K562 (cell line): ENCODE results near the gene UBE2A. TPM values are rescaled to one million over a fixed set of nuclear protein-coding genes. Genes with fewer than 3 reads are reported as not detected.
A peak's percentile ranks its signal among the peaks of the same experiment; 100 is the strongest.

Source experiments
- ATF1 ChIP-seq, 2 experiments: fragments of 450-650 bp in 1 of 2; IDR thresholded peaks; 2 replicates each; pipeline ENCODE4 v1.6.1; 2016; ENCODE audit warnings: missing compliant biosample characterization in 1 of 2, missing genetic modification characterization in 1 of 2
- BHLHE40 ChIP-seq: IDR thresholded peaks from 2 replicates; pipeline ENCODE4 v1.6.1; 2011; ENCODE audit warnings: low read length, improper control_type of control experiment
- BRD9 ChIP-seq: fragments of 450-650 bp; IDR thresholded peaks from 2 replicates; pipeline ENCODE4 v1.6.1; 2018; ENCODE audit warnings: low read depth; ENCODE audit not compliant: partially characterized antibody
- GABPB1 ChIP-seq: sonication (generic); formaldehyde crosslinking; IDR thresholded peaks from 2 replicates; pipeline ENCODE4 v1.8.0; 2022; ENCODE audit warnings: mild to moderate bottlenecking, missing genetic modification reagents
- HDAC2 ChIP-seq: fragments of 450-650 bp; IDR thresholded peaks from 2 replicates; pipeline ENCODE4 v1.6.1; 2016; ENCODE audit warnings: mild to moderate bottlenecking
- JUN ChIP-seq, 2 experiments: sonication (generic) in 1 of 2; formaldehyde crosslinking in 1 of 2; IDR thresholded peaks; 2 replicates each; pipeline versions ENCODE4 v1.6.1 to v1.8.0; 2012 to 2022; ENCODE audit warnings: borderline replicate concordance in 2 of 2, mild to moderate bottlenecking in 2 of 2, improper control_type of control experiment in 1 of 2, low read depth in 1 of 2, low read length in 1 of 2, missing genetic modification reagents in 1 of 2
- MCM5 ChIP-seq: fragments of 450-650 bp; IDR thresholded peaks from 2 replicates; pipeline ENCODE4 v1.6.1; 2016; ENCODE audit warnings: low read depth
- NFATC3 ChIP-seq: fragments of 450-650 bp; IDR thresholded peaks from 2 replicates; pipeline ENCODE4 v1.6.1; 2017; ENCODE audit warnings: mild to moderate bottlenecking
- NONO ChIP-seq, 2 experiments: fragments of 200-400 bp in 1 of 2; fragments of 450-650 bp in 1 of 2; formaldehyde crosslinking in 1 of 2; IDR thresholded peaks; 2 replicates each; pipeline ENCODE4 v1.6.1; 2017; ENCODE audit warnings: low read depth in 2 of 2, mild to moderate bottlenecking in 2 of 2, moderate library complexity in 2 of 2, low read length in 1 of 2
- POLR2B ChIP-seq: fragments of 450-650 bp; IDR thresholded peaks from 2 replicates; pipeline ENCODE4 v1.6.1; 2018; ENCODE audit warnings: low read depth; ENCODE audit not compliant: partially characterized antibody
- RBFOX2 ChIP-seq: fragments of 200-400 bp; formaldehyde crosslinking; IDR thresholded peaks from 2 replicates; pipeline ENCODE4 v1.6.1; 2017; ENCODE audit warnings: low read depth, mild to moderate bottlenecking, low read length, moderate library complexity
- SREBF2 ChIP-seq: sonication (generic); formaldehyde crosslinking; IDR thresholded peaks from 2 replicates; pipeline ENCODE4 v1.4.0; 2020; ENCODE audit warnings: mild to moderate bottlenecking, missing genetic modification reagents
- ZNF184 ChIP-seq: sonication (generic); formaldehyde crosslinking; IDR thresholded peaks from 2 replicates; pipeline ENCODE4 v1.5.0; 2020; ENCODE audit warnings: missing genetic modification reagents
- ZNF589 ChIP-seq: fragments of 200-800 bp; sonication (Bioruptor generic); IDR thresholded peaks from 2 replicates; pipeline ENCODE4 v1.6.1; 2016; ENCODE audit warnings: low read depth, missing genetic modification characterization, missing compliant biosample characterization
- polyA plus RNA-seq, 8 experiments: library from polyadenylated mRNA; depleted of rRNA in 4 of 8; stranded (reverse) in 5 of 8; unstranded in 3 of 8; fragments of >200 nt; fragmentation: Nextera tagmentation in 2 of 8; fragmentation: Illumina TruSeq in 1 of 8; extraction: Ambion mirVana in 2 of 8; extraction: Trizol in 1 of 8; gene quantifications; 2 replicates each; pipeline versions ENCODE4 v1.2.1 to v1.2.3, GENCODE V29; 2011 to 2014; ENCODE audit warnings: inconsistent platforms in 1 of 8, missing spikeins in 1 of 8
- total RNA-seq, 7 experiments: library from RNA; depleted of rRNA in 6 of 7; stranded (reverse); fragments of >200 nt in 6 of 7; fragmentation: Illumina TruSeq in 2 of 7; extraction: Trizol in 2 of 7; gene quantifications; 2 replicates each; pipeline versions ENCODE4 v1.2.1 to v1.2.3, GENCODE V29; 2011 to 2021; ENCODE audit warnings: low replicate concordance in 1 of 7
- TF ChIP-seq, protein P1 (sequence below), 2 experiments: fragments of 450-650 bp in 1 of 2; sonication (generic) in 1 of 2; formaldehyde crosslinking in 1 of 2; IDR thresholded peaks in 1 of 2; conservative IDR thresholded peaks in 1 of 2; 2 replicates each; pipeline versions ENCODE4 v1.6.1 to v1.8.1; 2016 to 2023; ENCODE audit warnings: mild to moderate bottlenecking in 2 of 2, moderate library complexity in 2 of 2, inconsistent platforms in 1 of 2, missing genetic modification reagents in 1 of 2
- TF ChIP-seq, protein P2 (sequence below): IDR thresholded peaks from 2 replicates; pipeline ENCODE4 v1.6.1; 2016; ENCODE audit warnings: missing genetic modification characterization, missing compliant biosample characterization
- TF ChIP-seq, protein P3 (sequence below): sonication (generic); formaldehyde crosslinking; IDR thresholded peaks from 2 replicates; pipeline ENCODE4 v1.8.0; 2023; ENCODE audit warnings: mild to moderate bottlenecking, missing genetic modification reagents

UBE2A gene
- total and polyA plus RNA-seq, 9 of the 15 experiments (the other 6 are each of a cell fraction or from before 2014, with no cell fraction given), result 21.6 to 87.6 (median 47.8) TPM

DNA sequence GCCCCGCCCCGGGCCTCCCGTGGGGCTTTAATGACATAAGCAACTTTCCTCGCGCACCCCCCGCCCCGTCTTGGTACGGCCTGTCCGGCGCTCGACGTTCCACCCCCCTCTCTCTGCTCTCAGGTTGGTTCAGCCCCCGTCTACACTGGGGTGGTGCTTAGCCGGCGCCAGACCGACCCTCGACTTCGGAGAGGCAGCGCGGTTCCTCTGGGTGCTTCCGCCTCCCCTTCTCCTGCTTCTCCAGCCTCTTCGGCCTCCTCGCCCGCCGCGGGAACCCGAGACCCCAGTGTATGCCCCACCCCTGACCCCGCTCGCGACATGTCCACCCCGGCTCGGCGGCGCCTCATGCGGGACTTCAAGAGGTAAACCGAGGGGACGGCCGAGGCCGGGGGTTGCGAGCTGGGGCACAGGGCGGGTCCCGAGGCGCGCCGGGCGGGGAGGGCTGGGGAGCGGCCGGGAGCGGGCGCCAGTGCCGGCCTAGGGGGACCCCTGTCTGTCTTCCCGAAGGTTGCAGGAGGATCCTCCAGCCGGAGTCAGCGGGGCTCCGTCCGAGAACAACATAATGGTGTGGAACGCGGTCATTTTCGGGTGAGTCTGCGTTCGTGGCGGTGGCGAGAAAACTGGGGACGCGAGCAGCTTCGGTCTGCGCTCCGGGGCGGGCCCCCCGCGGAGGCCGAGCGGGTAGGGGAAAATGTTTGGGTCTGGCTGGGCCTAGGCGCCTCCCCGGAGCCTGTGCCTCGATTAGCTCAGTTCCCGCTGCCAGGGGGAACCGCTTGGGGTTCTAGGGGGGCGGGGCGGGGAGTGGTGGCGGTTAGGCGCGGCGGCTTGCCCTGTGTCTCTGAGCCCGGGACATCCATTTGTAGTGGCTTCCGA is at the start of gene UBE2A (continued):
- TF ChIP-seq ZNF589 (CRISPR knock-in tag) (no peak), HDAC2 (0 out of 2 replicates have a peak, but pooled peaks have one; percentile 7), JUN (IDR thresholded peaks at IDR 0.05; ENCODE audit: borderline replicate concordance, low read depth, low read length) (peak; percentile 14; the same call in 1 of the 2 replicates), JUN (CRISPR knock-in tag; IDR thresholded peaks at IDR 0.05; ENCODE audit: borderline replicate concordance) (no peak), ZNF184 (CRISPR knock-in tag) (no peak), MCM5 (no peak), POLR2B (peak; percentile 89), NONO (IDR thresholded peaks at IDR 0.05; ENCODE audit: low read depth in 2 of 2, low read length in 1 of 2) (peak; percentile 25 to 97; a peak in 3 of 4 replicates), NFATC3 (no peak), ATF1 (CRISPR knock-in tag; IDR thresholded peaks at IDR 0.05) (no peak), ATF1 (tag; IDR thresholded peaks at IDR 0.05) (peak; percentile 86), RBFOX2 (peak; percentile 99), SREBF2 (CRISPR knock-in tag) (no peak), GABPB1 (peak; percentile 70; the same call in 1 of the 2 replicates), BRD9 (no peak), BHLHE40 (peak; percentile 92)
- TF ChIP-seq, protein P1, sequence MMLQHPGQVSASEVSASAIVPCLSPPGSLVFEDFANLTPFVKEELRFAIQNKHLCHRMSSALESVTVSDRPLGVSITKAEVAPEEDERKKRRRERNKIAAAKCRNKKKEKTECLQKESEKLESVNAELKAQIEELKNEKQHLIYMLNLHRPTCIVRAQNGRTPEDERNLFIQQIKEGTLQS (IDR thresholded peaks at IDR 0.05), result peak; percentile 57
- TF ChIP-seq, protein P1 (CRISPR knock-in tag; conservative IDR thresholded peaks at IDR 0.05), result peak; percentile 81
- TF ChIP-seq, protein P2, sequence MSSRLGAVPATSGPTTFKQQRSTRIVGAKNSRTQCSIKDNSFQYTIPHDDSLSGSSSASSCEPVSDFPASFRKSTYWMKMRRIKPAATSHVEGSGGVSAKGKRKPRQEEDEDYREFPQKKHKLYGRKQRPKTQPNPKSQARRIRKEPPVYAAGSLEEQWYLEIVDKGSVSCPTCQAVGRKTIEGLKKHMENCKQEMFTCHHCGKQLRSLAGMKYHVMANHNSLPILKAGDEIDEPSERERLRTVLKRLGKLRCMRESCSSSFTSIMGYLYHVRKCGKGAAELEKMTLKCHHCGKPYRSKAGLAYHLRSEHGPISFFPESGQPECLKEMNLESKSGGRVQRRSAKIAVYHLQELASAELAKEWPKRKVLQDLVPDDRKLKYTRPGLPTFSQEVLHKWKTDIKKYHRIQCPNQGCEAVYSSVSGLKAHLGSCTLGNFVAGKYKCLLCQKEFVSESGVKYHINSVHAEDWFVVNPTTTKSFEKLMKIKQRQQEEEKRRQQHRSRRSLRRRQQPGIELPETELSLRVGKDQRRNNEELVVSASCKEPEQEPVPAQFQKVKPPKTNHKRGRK (tag), result no peak
- TF ChIP-seq, protein P3, sequence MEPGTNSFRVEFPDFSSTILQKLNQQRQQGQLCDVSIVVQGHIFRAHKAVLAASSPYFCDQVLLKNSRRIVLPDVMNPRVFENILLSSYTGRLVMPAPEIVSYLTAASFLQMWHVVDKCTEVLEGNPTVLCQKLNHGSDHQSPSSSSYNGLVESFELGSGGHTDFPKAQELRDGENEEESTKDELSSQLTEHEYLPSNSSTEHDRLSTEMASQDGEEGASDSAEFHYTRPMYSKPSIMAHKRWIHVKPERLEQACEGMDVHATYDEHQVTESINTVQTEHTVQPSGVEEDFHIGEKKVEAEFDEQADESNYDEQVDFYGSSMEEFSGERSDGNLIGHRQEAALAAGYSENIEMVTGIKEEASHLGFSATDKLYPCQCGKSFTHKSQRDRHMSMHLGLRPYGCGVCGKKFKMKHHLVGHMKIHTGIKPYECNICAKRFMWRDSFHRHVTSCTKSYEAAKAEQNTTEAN (CRISPR knock-in tag), result peak; percentile 78; the same call in 1 of the 2 replicates
